ENCODE measurements around the gene TSPAN15.

- no peak for TF ChIP-seq CTCF (IDR thresholded peaks at IDR 0.05; ENCODE audit: low read depth, low read length, poor library complexity, severe bottlenecking)
- no peak for TF ChIP-seq EZH2phosphoT487 (IDR thresholded peaks at IDR 0.05; ENCODE audit: borderline replicate concordance, low read length)
Measured at GRCh38 chr10:69416695-69417094, 34.6 kb upstream of the TSPAN15 start, which contains the start of gene TACR2.

Data from DOHH2 (cell line).